GM10248 (cell line): ENCODE data around the gene VDAC1.

ENCODE experiments used
- CTCF ChIA-PET: fragments of 300-600 bp; sonication (Branson Sonifier 250); formaldehyde crosslinking; extraction: SDS; loops from one replicate; lab custom pipeline; 2021; ENCODE audit warnings: antibody characterized with exemption; lab: Yijun Ruan, JAX
- POLR2A ChIA-PET: fragments of 350-650 bp; sonication (Branson Sonifier 250); formaldehyde crosslinking; extraction: SDS; loops from one replicate; lab custom pipeline; 2020; ENCODE audit warnings: antibody characterized with exemption; lab: Yijun Ruan, JAX
- DNase-seq: peaks from one replicate; pipeline ENCODE4 v3.0.0; 2012; ENCODE audit errors: extremely low spot score
- CTCF ChIP-seq: IDR thresholded peaks from 2 replicates; pipeline ENCODE4 v1.5.1; 2012; ENCODE audit warnings: mild to moderate bottlenecking, low read depth; ENCODE audit errors: extremely low read depth, missing control alignments, control extremely low read depth

The VDAC1 gene

GRCh38 chr5:134046801-134047686 is 42.3 kb upstream of the VDAC1 start:
- no peak for TF ChIP-seq CTCF
- POLR2A ChIA-PET, result no interaction called here
- CTCF ChIA-PET, result interaction anchor here (1.1 to 24.6 kb wide), 3 partner anchors 7 to 97 kb away, joined by 3 to 882 read pairs (median 23); no protein-coding TSS in a partner anchor

GRCh38 chr5:134046330-134046729 is 41.6 kb upstream of the VDAC1 start:
- POLR2A ChIA-PET, result no interaction called here
- TF ChIP-seq CTCF, result no peak
- no peak for DNase-seq
- CTCF ChIA-PET, result interaction anchor here (1.1 to 24.6 kb wide), 3 partner anchors 20 to 98 kb away, joined by 3 to 882 read pairs (median 6); no protein-coding TSS in a partner anchor

More at GRCh38 chr5:134046801-134047686, 42.3 kb upstream of the VDAC1 start:
- no peak for DNase-seq

- ChIA-PET CTCF (interaction anchor here (0.7 to 24.6 kb wide), 13 partner anchors 9 to 244 kb away, joined by 3 to 882 read pairs (median 3); partner anchors contain the start of gene VDAC1), POLR2A (no interaction called here)
- no peak for TF ChIP-seq CTCF
- no peak for DNase-seq
These were observed 39.3 kb upstream of the VDAC1 start for GRCh38 chr5:134043793-134044792.

- DNase-seq, result peak; percentile 82
- POLR2A ChIA-PET, result interaction anchor here (0.5 to 1.1 kb wide), 2 partner anchors 12 to 135 kb away, joined by 5 read pairs; partner anchors contain the start of gene SKP1
- CTCF ChIA-PET, result interaction anchor here (1.1 to 24.6 kb wide), 18 partner anchors 12 to 618 kb away, joined by 3 to 882 read pairs (median 5); partner anchors contain the start of genes SKP1 and VDAC1
- no peak for TF ChIP-seq CTCF
These were observed 37.0 kb upstream of the VDAC1 start for GRCh38 chr5:134041570-134042411.

GRCh38 chr5:134038138-134038537 is 33.4 kb upstream of the VDAC1 start:
- TF ChIP-seq CTCF, result no peak
- no peak for DNase-seq
- POLR2A ChIA-PET, result no interaction called here
- CTCF ChIA-PET, result interaction anchor here (0.9 to 24.6 kb wide), 5 partner anchors 11 to 106 kb away, joined by 3 to 882 read pairs (median 19); no protein-coding TSS in a partner anchor
